NOMO-1 treated with DMSO at 0.1 percent for 48 hours (cell line): ENCODE data around the gene ANKRD44.
"Not testable (repeated sequence)": the region's sequence is repeated elsewhere in the genome, so short reads cannot be mapped to it uniquely, and the experiment has no call there.

ENCODE experiments used
- DNase-seq: peaks from one replicate; lab custom pipeline; 2025; ENCODE audit not compliant: unreplicated experiment; lab: John Stamatoyannopoulos, UW

ANKRD44 gene

DNA sequence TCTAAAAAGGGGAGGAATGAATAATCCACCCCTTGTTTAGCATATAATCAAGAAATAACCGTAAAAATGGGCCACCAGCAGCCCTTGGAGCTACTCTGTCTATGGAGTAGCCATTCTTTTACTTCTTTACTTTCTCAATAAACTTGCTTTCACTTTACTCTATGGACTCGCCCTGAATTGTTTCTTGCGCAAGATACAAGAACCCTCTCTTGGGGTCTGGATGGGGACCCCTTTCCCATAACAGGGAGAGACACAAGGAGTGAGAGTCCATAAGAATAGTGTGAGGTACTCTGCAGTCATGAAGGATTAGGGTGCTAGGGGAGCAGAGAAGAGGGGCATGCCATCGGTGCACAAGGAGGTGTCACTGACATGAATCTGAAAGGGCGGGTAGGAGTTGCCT is 224.9 kb downstream of the ANKRD44 start:
- DNase-seq: no peak

- peak; percentile 34 for DNase-seq
Observed at GRCh38 chr2:197081294-197081693, 229.3 kb downstream of the ANKRD44 start.

- DNase-seq: no peak
Observed at GRCh38 chr2:197080578-197081216, 229.9 kb downstream of the ANKRD44 start.

GRCh38 chr2:197079832-197080555 is 230.6 kb downstream of the ANKRD44 start:
- DNase-seq: no peak

DNA sequence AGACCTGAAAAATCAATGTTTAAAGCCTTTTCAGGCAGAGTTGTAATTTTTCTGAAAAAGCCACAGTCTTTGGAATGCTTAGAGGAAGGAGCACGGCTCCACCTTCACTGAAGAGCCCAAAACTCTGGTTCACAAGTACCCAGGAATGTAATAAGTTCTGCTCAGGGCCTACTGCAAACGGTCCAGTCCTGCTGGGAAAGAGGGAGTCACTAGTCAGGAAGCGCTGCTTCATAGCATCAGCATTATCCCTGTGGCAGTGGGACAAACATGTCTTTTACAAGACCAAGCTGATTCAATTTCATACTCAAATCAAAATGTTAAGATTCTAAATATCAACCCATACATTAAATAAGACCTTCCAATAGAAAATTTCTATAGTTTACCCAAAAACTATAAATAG is 231.2 kb downstream of the ANKRD44 start:
- no peak for DNase-seq

- DNase-seq: no peak
Observed at GRCh38 chr2:197078535-197078934, 232.0 kb downstream of the ANKRD44 start.

DNA sequence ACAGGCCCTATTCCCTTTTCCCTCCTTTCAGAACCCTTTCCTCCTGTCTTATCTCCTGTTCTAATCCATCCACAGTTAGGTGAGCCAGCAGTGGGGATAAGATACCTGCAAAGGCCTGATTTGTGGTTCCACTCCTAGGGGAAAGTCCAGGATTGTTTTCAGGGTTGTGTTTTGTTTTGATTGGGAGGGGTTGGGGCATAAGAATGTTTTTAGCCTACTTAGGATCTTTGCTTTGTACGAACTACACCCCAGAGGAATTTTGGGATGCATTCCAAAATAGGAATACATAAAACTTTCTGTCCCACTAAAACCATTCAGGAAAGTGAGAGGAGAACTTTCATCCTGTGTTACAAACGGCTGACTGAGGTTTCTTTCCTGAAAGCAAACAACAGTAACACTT is 233.2 kb downstream of the ANKRD44 start:
- DNase-seq: no peak

GRCh38 chr2:197076652-197077051 is 233.9 kb downstream of the ANKRD44 start:
- no peak for DNase-seq

GRCh38 chr2:197075754-197076337 is 234.7 kb downstream of the ANKRD44 start:
- peak; percentile 0 for DNase-seq

DNA sequence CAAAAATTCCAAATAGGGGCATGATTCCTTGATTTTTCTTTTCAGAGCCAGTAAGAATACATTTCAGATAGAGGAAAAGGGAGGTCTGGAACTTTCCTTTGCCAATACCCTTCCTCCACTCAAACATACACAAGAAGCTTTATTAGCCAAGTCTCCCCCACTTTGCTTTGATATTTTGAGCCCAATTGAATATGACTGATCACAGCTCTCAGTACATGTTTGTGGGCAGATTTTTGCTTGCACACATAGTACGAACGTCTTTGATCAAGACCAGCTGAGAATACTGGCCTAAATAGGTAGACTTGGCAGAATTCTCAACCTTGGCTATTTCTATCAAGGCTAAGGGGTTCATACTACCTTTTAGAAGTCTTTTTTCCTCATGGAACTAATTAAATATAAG is 235.3 kb downstream of the ANKRD44 start:
- DNase-seq: no peak

DNA sequence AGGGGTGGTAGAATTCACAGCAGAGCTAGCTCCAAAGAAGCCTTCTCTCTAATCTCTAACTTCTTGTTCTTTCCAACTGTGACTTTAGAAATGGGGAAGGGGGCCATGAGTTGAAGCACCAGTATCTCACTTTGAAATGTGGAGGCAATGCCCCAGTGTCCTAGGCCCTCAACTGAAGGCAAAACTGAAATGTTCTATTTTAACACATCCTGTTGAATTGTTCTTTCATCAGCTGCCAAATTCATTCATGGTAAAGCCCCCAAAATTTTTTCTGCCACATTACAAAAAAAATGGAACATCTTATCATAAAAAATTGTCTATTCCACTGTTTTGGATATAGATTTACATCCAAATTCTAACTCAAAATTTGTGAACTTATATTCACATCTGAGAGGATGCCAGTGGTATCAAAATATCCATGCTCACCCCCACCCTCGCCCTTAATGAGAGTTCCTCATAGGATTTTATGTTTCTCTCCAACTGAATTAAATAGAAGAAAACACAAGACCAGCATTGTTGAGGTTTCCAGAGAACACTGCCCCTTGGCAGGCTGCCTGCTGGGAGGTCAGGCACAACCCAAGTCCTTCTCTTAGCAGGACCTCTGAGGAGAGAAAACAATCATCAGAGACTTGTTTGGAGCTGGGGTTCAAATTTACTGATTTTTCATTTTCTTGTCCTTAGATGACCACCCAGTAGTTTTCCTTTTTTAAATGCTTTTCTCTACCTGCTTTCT is 236.7 kb downstream of the ANKRD44 start:
- no peak for DNase-seq

GRCh38 chr2:197073270-197073669 is 237.3 kb downstream of the ANKRD44 start:
- DNase-seq: no peak

DNA sequence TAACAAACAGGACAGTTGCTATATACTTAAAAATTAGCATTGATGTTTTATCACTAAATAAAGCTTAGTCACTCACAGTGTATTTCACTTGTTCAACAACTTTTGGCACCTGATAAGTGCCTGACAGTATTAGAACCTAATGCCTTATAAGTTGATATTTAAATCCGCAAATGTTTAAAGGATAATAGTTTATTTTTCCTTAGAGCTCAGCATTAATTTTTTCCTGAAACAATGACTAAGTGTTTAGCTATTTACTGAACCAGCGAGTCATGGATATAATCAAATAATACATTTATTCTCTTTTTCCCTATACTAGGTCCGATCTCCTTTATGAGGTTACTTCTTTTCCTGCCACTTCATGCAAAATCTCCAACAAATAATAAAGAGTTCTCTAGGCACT is 238.0 kb downstream of the ANKRD44 start:
- no peak for DNase-seq

- DNase-seq: no peak
Observed at GRCh38 chr2:197071790-197072436, 238.7 kb downstream of the ANKRD44 start.

GRCh38 chr2:197071213-197071612 is 239.4 kb downstream of the ANKRD44 start:
- DNase-seq: no peak

- no peak for DNase-seq
Observed at GRCh38 chr2:197069958-197070357, 240.6 kb downstream of the ANKRD44 start.

- DNase-seq: not testable (repeated sequence)
Observed at GRCh38 chr2:197062574-197062973, 248.0 kb downstream of the ANKRD44 start.

DNA sequence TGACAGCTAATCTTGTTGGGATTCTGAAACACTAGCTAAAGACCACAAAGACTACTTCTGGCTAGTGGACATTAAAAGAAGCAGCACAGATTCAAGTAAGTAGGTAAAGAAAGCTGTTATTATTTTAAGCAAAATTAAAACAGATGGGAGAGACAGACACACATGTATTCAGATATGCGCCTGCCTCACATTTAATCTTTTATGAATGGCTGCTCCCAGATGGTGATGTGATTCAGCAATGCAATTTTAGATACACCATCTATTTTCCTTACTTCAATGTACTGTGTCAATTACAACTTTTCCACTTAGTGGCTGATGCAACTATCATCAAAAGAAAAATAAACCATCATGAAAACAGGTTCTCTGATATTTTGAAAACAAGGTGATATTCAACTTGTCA is 251.1 kb downstream of the ANKRD44 start:
- no peak for DNase-seq

DNA sequence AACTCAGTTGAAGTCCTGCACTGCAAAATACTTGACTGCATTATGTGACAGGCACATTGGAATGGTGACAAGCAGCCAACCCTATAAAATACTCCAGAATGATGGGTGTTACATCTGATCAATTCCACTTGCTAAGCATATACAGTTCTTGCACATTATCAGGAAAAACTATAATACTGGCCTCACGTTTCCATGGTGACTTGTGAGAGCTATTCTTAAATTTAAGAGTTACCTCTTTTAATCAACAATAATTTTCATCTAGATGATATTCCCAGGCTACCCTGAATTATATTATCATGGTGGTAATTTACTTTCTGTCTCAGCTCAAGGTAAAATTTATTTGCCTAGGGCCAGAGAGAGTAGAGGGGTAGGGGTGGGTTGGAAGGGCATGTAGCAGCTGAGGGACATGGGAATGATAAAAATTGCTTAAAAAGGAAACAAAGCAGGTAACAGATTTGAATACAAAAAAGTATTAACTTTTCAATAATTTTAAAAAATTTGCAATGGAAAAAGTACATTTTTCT is 251.7 kb downstream of the ANKRD44 start:
- no peak for DNase-seq

DNA sequence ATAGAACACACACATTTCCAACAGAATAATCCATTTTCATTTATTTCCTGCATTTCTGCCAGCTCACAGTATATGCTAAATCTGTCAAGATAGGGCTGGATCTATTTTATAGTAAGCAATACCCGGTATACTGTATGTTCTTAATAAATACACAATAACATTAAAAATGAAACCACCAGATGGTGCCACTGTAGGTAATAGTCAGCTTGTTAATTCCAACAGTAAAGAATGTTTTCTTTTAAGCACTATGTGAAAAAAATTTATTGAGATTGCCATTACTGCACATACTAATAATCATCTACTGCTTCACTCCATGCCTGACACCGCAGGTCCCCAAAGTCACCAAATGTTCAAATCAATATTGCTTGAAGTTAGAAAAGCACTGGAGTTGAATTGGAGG is 252.6 kb downstream of the ANKRD44 start:
- no peak for DNase-seq

DNA sequence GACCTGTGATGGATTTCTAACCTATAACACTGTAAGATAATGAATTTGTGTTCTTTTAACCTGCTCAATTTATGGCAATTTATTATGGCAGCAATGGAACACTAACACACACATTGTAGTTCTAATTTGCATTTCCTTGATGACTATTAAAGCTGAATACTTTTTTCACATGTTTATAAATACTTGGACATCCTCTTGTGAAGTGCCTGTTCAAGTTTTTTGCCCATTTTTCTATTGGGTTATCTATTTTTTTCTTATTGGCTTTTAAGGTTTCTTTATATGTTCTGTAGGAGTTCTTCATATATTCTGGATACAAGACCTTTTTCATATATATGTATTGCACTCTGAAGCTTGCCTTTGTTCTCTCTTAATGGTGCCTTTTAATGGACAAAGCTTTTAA is 255.5 kb downstream of the ANKRD44 start:
- no peak for DNase-seq
